ENCODE measurements around the gene DSG3. TPM values are rescaled to one million over a fixed set of nuclear protein-coding genes. Genes with fewer than 3 reads are reported as not detected.

The DSG3 gene
- total and polyA plus RNA-seq, 2 of the 8 experiments (the other 6 are each of a cell fraction or from before 2014, with no cell fraction given) = 0.03 to 0.07 TPM

DNA sequence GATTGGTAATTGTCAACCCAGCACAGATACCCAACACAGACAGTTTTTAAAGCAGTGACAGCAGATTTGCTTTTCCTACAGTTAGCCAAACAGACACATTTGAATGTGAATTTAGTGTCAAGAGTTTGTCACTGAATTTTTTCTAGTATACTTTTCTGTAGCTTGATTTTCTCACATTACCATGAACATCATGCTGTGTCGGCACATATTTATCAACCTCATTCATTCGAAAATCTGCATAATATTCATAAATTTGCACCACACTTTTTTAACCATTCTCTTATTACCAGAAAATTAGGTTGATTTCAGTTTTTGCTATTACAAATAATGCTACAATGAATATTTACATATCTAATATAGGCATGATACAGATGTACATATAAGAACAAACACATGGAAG, 27.0 kb upstream of the DSG3 start:
- WGBS, 2 experiments (ENCODE audit: extremely low coverage in 1 of 2, insufficient coverage in 1 of 2, insufficient read length in 1 of 2, insufficient replicate concordance in 2 of 2, low coverage in 1 of 2, low lambda C conversion rate in 2 of 2, missing lambda C conversion rate in 1 of 2) = 94% methylated on average over 2 of the region's 2 CpGs; no CpG with 5 or more reads in 1 of the 2 experiments
- Histone ChIP-seq H3K79me2 (ENCODE audit: control insufficient read depth in 1 of 2, insufficient read depth in 2 of 2, low read length in 2 of 2) (no peaks in the 10 kb centered on the region), H2BK20ac (ENCODE audit: low read length) (no peak overlapping the region), H3K36me3 (ENCODE audit: control insufficient read depth in 2 of 4, insufficient read depth in 4 of 4, low read length in 3 of 4) (no peaks in the 10 kb centered on the region), H3K9me3 (ENCODE audit: insufficient read depth in 2 of 2, low read depth in 1 of 2, low read length in 1 of 2) (no peaks in the 10 kb centered on the region; a peak in 1 of 4 replicates), H3K18ac (ENCODE audit: extremely low read depth, low read length) (no peak overlapping the region), H3K4me1 (replicated peaks in 1 of 4; ENCODE audit: control insufficient read depth in 3 of 4, insufficient read depth in 4 of 4, low read length in 3 of 4) (no peaks in the 10 kb centered on the region), H3K27ac (ENCODE audit: low read depth, low read length) (no peak overlapping the region), H3K27me3 (replicated peaks in 1 of 4; ENCODE audit: control insufficient read depth in 3 of 4, extremely low read depth in 1 of 4, insufficient read depth in 3 of 4, low read length in 3 of 4) (no peaks in the 10 kb centered on the region), H2BK12ac (ENCODE audit: low read depth, low read length) (no peak overlapping the region), H3K9ac (replicated peaks in 1 of 4; ENCODE audit: extremely low read depth in 1 of 4, low read depth in 3 of 4, low read length in 3 of 4) (no peak overlapping the region), H3K4me3 (ENCODE audit: extremely low read depth in 1 of 4, insufficient read depth in 2 of 4, low read depth in 3 of 4, low read length in 4 of 4) (no peak overlapping the region), H3K14ac (ENCODE audit: insufficient read length) (no peak overlapping the region), H3K23ac (ENCODE audit: insufficient read length) (no peak overlapping the region), H2AK5ac (ENCODE audit: low read depth, low read length) (no peak overlapping the region), H2AFZ (ENCODE audit: low read length) (no peak overlapping the region), H4K8ac (ENCODE audit: extremely low read depth, insufficient read depth, low read length) (no peak overlapping the region), H2BK120ac (replicated peaks; ENCODE audit: low read depth, low read length) (no peak overlapping the region), H2BK15ac (ENCODE audit: low read length) (no peak overlapping the region), H2BK5ac (ENCODE audit: low read depth, low read length) (no peak overlapping the region), H3K4me2 (ENCODE audit: insufficient read depth in 1 of 2, low read depth in 2 of 2, low read length in 2 of 2) (no peak overlapping the region), H3K79me1 (ENCODE audit: low read depth, low read length) (no peaks in the 10 kb centered on the region), H4K5ac (ENCODE audit: insufficient read length, low read depth, low read length) (no peak overlapping the region), H3K56ac (replicated peaks; ENCODE audit: insufficient read length, low read depth, low read length) (no peak overlapping the region), H4K91ac (replicated peaks; ENCODE audit: insufficient read length, low read length) (no peak overlapping the region), H3K4ac (replicated peaks; ENCODE audit: insufficient read length, low read depth, low read length) (no peak overlapping the region), H3K23me2 (ENCODE audit: low read depth, low read length) (no peaks in the 10 kb centered on the region), H4K20me1 (replicated peaks in 1 of 2; ENCODE audit: control insufficient read depth in 1 of 2, insufficient read depth in 2 of 2, low read length in 2 of 2) (no peaks in the 10 kb centered on the region)
- TF ChIP-seq SP4 (IDR thresholded peaks at IDR 0.05; ENCODE audit: low read length) = no peak
- no peak for TF ChIP-seq POLR2A (IDR thresholded peaks at IDR 0.05; ENCODE audit: control extremely low read depth in 1 of 2, low read depth in 2 of 2, low read length in 2 of 2)
- no peak for TF ChIP-seq KDM5A (IDR thresholded peaks at IDR 0.05; ENCODE audit: low read length)
- TF ChIP-seq CBX8 (IDR thresholded peaks at IDR 0.05; ENCODE audit: borderline replicate concordance, low read depth, low read length) = no peak
- no peak for TF ChIP-seq KDM4A (IDR thresholded peaks at IDR 0.05; ENCODE audit: low read depth, low read length, severe bottlenecking)
- TF ChIP-seq SAP30 (IDR thresholded peaks at IDR 0.05; ENCODE audit: insufficient read depth, insufficient replicate concordance, low read length) = no peak
- no peak for TF ChIP-seq RNF2 (IDR thresholded peaks at IDR 0.05; ENCODE audit: borderline replicate concordance, low read depth, low read length, missing control alignments, poor library complexity, severe bottlenecking)
- TF ChIP-seq RFX5 (IDR thresholded peaks at IDR 0.05; ENCODE audit: borderline replicate concordance, low read depth, low read length) = no peak
- no peak for TF ChIP-seq YY1 (IDR thresholded peaks at IDR 0.05; ENCODE audit: low read depth, low read length)
- TF ChIP-seq SP2 (IDR thresholded peaks at IDR 0.05; ENCODE audit: low read length) = no peak
- TF ChIP-seq, protein P1, sequence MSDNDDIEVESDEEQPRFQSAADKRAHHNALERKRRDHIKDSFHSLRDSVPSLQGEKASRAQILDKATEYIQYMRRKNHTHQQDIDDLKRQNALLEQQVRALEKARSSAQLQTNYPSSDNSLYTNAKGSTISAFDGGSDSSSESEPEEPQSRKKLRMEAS (IDR thresholded peaks at IDR 0.05) = no peak
- no peak for TF ChIP-seq CTBP2 (IDR thresholded peaks at IDR 0.05; ENCODE audit: borderline replicate concordance, insufficient read depth, insufficient read length, low read length)
- TF ChIP-seq TAF7 (optimal IDR thresholded peaks at IDR 0.05; ENCODE audit: borderline replicate concordance, low read depth, low read length) = no peak
- TF ChIP-seq NRF1 (IDR thresholded peaks at IDR 0.05; ENCODE audit: low read depth, low read length) = no peak
- TF ChIP-seq EGR1 (IDR thresholded peaks at IDR 0.05; ENCODE audit: borderline replicate concordance, low read depth, low read length) = no peak
- CTCF ChIA-PET (ENCODE audit: partially characterized antibody) = interaction anchor here (0.9 to 1.4 kb wide), 4 partner anchors 9 to 85 kb away, joined by 3 to 4 read pairs (median 3); no protein-coding TSS in a partner anchor
- DNase-seq (ENCODE audit: low read depth in 1 of 2, low spot score in 2 of 2) (no peak), FAIRE-seq (no peak)
- POLR2A ChIA-PET (ENCODE audit: partially characterized antibody) = no interaction called here

Measured in H1 (cell line).